HEK293 (cell line): ENCODE results near the gene ATOSA.
A peak's percentile ranks its signal among the peaks of the same experiment; 100 is the strongest.

ENCODE experiments used
- CTCF ChIA-PET: fragments of 350-600 bp; formaldehyde crosslinking; extraction: SDS; loops from one replicate; lab custom pipeline; 2021; ENCODE audit warnings: antibody characterized with exemption; lab: Yijun Ruan, JAX
- POLR2A ChIA-PET: fragments of 300-600 bp; formaldehyde crosslinking; extraction: SDS; loops from one replicate; lab custom pipeline; 2020; ENCODE audit warnings: antibody characterized with exemption, inconsistent platforms; lab: Yijun Ruan, JAX
- H3K27ac ChIP-seq: fragments of 200-500 bp; sonication (Bioruptor generic); 2 replicates; pipeline ENCODE4 v1.5.1; 2014; ENCODE audit warnings: low read depth, low read length, control low read depth, inconsistent platforms; ENCODE audit errors: extremely low read depth
- H3K36me3 ChIP-seq, 2 experiments: fragments of 200-500 bp in 1 of 2; sonication (Bioruptor generic) in 1 of 2; 1 replicate in 1 of 2; 2 replicates in 1 of 2; pipeline ENCODE4 v1.5.1; 2014 to 2017; ENCODE audit warnings: inconsistent platforms in 2 of 2, low read length in 2 of 2; ENCODE audit not compliant: control insufficient read depth in 2 of 2, insufficient read depth in 1 of 2
- H3K4me1 ChIP-seq: fragments of 200-500 bp; sonication (Bioruptor generic); 2 replicates; pipeline ENCODE4 v1.5.1; 2014; ENCODE audit warnings: mild to moderate bottlenecking, low read length, inconsistent platforms; ENCODE audit not compliant: control insufficient read depth, insufficient read depth
- H3K4me3 ChIP-seq: 2 replicates; pipeline ENCODE4 v1.5.1; 2011; ENCODE audit warnings: low read depth, mild to moderate bottlenecking, control low read depth, low read length, moderate library complexity
- H3K9me3 ChIP-seq: fragments of 200-500 bp; sonication (Bioruptor generic); 2 replicates; pipeline ENCODE4 v1.5.1; 2014; ENCODE audit warnings: low read depth, low read length, inconsistent platforms; ENCODE audit not compliant: control insufficient read depth, insufficient read depth
- GLI4 ChIP-seq: fragments of 450-650 bp; formaldehyde crosslinking; IDR thresholded peaks from 2 replicates; pipeline ENCODE4 v1.5.1; 2016; ENCODE audit warnings: missing biosample characterization, missing genetic modification characterization
- HOXA7 ChIP-seq: sonication (generic); formaldehyde crosslinking; IDR thresholded peaks from 2 replicates; pipeline ENCODE4 v1.8.1; 2022; ENCODE audit warnings: missing genetic modification reagents, borderline replicate concordance
- HOXD13 ChIP-seq: sonication (generic); formaldehyde crosslinking; IDR thresholded peaks from 2 replicates; pipeline ENCODE4 v1.8.0; 2022; ENCODE audit warnings: missing genetic modification reagents, borderline replicate concordance
- KLF1 ChIP-seq: fragments of 450-650 bp; formaldehyde crosslinking; IDR thresholded peaks from 2 replicates; pipeline ENCODE4 v1.5.1; 2016; ENCODE audit warnings: missing biosample characterization, missing genetic modification characterization
- MEIS1 ChIP-seq: sonication (generic); formaldehyde crosslinking; IDR thresholded peaks from 2 replicates; pipeline ENCODE4 v1.8.1; 2022; ENCODE audit warnings: missing genetic modification reagents, mild to moderate bottlenecking, borderline replicate concordance
- PRDM1 ChIP-seq: fragments of 450-650 bp; formaldehyde crosslinking; IDR thresholded peaks from 2 replicates; pipeline ENCODE4; 2016; ENCODE audit warnings: missing biosample characterization, missing genetic modification characterization
- SCRT2 ChIP-seq: fragments of 450-650 bp; formaldehyde crosslinking; IDR thresholded peaks from 2 replicates; pipeline ENCODE4 v1.5.1; 2016; ENCODE audit warnings: missing biosample characterization, missing genetic modification characterization
- TCF7L2 ChIP-seq: IDR thresholded peaks from 2 replicates; pipeline ENCODE4 v1.6.1; 2011; ENCODE audit warnings: low read depth, mild to moderate bottlenecking, inconsistent platforms, low read length, moderate library complexity, borderline replicate concordance
- WT1 ChIP-seq: fragments of 450-650 bp; formaldehyde crosslinking; IDR thresholded peaks from 2 replicates; pipeline ENCODE4 v1.5.1; 2016; ENCODE audit warnings: missing biosample characterization, missing genetic modification characterization
- YY1 ChIP-seq: fragments of 450-650 bp; formaldehyde crosslinking; IDR thresholded peaks from 2 replicates; pipeline ENCODE4 v1.5.1; 2018; ENCODE audit warnings: missing biosample characterization, missing genetic modification characterization
- ZBTB17 ChIP-seq: fragments of 450-650 bp; formaldehyde crosslinking; IDR thresholded peaks from 2 replicates; pipeline ENCODE4 v1.5.1; 2016; ENCODE audit warnings: missing biosample characterization, missing genetic modification characterization
- ZBTB20 ChIP-seq: fragments of 450-650 bp; formaldehyde crosslinking; IDR thresholded peaks from 2 replicates; pipeline ENCODE4 v1.5.1; 2016; ENCODE audit warnings: missing biosample characterization, missing genetic modification characterization
- ZBTB8A ChIP-seq: fragments of 450-650 bp; formaldehyde crosslinking; IDR thresholded peaks from 2 replicates; pipeline ENCODE4 v1.5.1; 2016; ENCODE audit warnings: missing biosample characterization, missing genetic modification characterization
- ZIC2 ChIP-seq: fragments of 450-650 bp; formaldehyde crosslinking; IDR thresholded peaks from 2 replicates; pipeline ENCODE4 v1.5.1; 2016; ENCODE audit warnings: missing biosample characterization, missing genetic modification characterization
- ZNF175 ChIP-seq: fragments of 450-650 bp; formaldehyde crosslinking; IDR thresholded peaks from 2 replicates; pipeline ENCODE4 v1.5.1; 2016; ENCODE audit warnings: missing biosample characterization, missing genetic modification characterization
- ZNF221 ChIP-seq: fragments of 450-650 bp; formaldehyde crosslinking; IDR thresholded peaks from 2 replicates; pipeline ENCODE4 v1.5.1; 2017; ENCODE audit warnings: missing biosample characterization, missing genetic modification characterization, borderline replicate concordance
- ZNF239 ChIP-seq: fragments of 450-650 bp; formaldehyde crosslinking; IDR thresholded peaks from 2 replicates; pipeline ENCODE4 v1.5.1; 2016; ENCODE audit warnings: missing biosample characterization, missing genetic modification characterization
- ZNF404 ChIP-seq: fragments of 450-650 bp; formaldehyde crosslinking; IDR thresholded peaks from 2 replicates; pipeline ENCODE4 v1.5.1; 2017; ENCODE audit warnings: missing biosample characterization, missing genetic modification characterization
- ZNF423 ChIP-seq: fragments of 450-650 bp; formaldehyde crosslinking; IDR thresholded peaks from 2 replicates; pipeline ENCODE4 v1.5.1; 2016; ENCODE audit warnings: missing biosample characterization, missing genetic modification characterization
- ZNF521 ChIP-seq: fragments of 450-650 bp; formaldehyde crosslinking; IDR thresholded peaks from 2 replicates; pipeline ENCODE4 v1.5.1; 2017; ENCODE audit warnings: missing biosample characterization, mild to moderate bottlenecking, missing genetic modification characterization
- ZNF530 ChIP-seq: fragments of 450-650 bp; formaldehyde crosslinking; IDR thresholded peaks from 2 replicates; pipeline ENCODE4 v1.5.1; 2016; ENCODE audit warnings: low read depth, missing biosample characterization, missing genetic modification characterization
- ZNF561 ChIP-seq: fragments of 450-650 bp; IDR thresholded peaks from 2 replicates; pipeline ENCODE4 v1.5.1; 2018; ENCODE audit warnings: missing biosample characterization, missing genetic modification characterization, borderline replicate concordance
- ZNF629 ChIP-seq: fragments of 450-650 bp; formaldehyde crosslinking; IDR thresholded peaks from 2 replicates; pipeline ENCODE4 v1.5.1; 2017; ENCODE audit warnings: missing biosample characterization, missing genetic modification characterization
- ZNF660 ChIP-seq: fragments of 450-650 bp; IDR thresholded peaks from 2 replicates; pipeline ENCODE4 v1.5.1; 2018; ENCODE audit warnings: missing biosample characterization, mild to moderate bottlenecking, missing genetic modification characterization
- ZNF692 ChIP-seq: fragments of 450-650 bp; formaldehyde crosslinking; IDR thresholded peaks from 2 replicates; pipeline ENCODE4 v1.5.1; 2016; ENCODE audit warnings: missing biosample characterization, missing genetic modification characterization
- ZNF768 ChIP-seq: fragments of 450-650 bp; formaldehyde crosslinking; IDR thresholded peaks from 2 replicates; pipeline ENCODE4 v1.5.1; 2018; ENCODE audit warnings: missing biosample characterization, mild to moderate bottlenecking, missing genetic modification characterization
- TF ChIP-seq, protein P1 (sequence below): fragments of 450-650 bp; formaldehyde crosslinking; IDR thresholded peaks from 2 replicates; pipeline ENCODE4; 2016; ENCODE audit warnings: missing biosample characterization, missing genetic modification characterization
- TF ChIP-seq, protein P2 (sequence below): fragments of 450-650 bp; IDR thresholded peaks from 2 replicates; pipeline ENCODE4 v1.5.1; 2018; ENCODE audit warnings: missing biosample characterization, mild to moderate bottlenecking, missing genetic modification characterization
- TF ChIP-seq, protein P3 (sequence below): fragments of 450-650 bp; formaldehyde crosslinking; IDR thresholded peaks from 2 replicates; pipeline ENCODE4 v1.5.1; 2016; ENCODE audit warnings: missing biosample characterization, missing genetic modification characterization

ATOSA gene

DNA sequence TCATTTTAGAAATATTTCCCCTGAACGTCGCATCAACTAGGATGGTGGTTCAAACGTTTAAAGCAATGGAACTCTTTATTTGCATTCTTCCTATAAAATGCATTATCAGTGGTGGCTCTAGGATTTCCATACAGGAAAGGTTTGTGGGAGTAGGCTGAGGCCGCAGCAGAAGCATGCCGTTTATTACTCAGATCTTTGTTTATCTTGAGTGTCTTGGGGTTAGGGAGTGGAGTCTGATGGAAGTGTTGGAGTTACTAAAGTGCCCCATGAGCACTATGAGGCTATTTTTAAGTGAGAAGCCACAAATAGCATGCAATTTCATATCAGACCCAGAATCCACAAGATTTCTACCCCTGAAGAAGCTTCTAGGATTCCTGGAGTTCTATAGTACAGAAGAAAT is 26.2 kb downstream of the ATOSA start (continued):
- no peak for TF ChIP-seq KLF1 (tag by site-specific recombination)
- TF ChIP-seq ZNF175 (tag by site-specific recombination) = no peak
- TF ChIP-seq ZNF423 = no peak
- no peak for TF ChIP-seq ZNF692 (tag by site-specific recombination)
- TF ChIP-seq ZNF404 (tag by site-specific recombination) = no peak
- no peak for TF ChIP-seq ZNF530 (tag by site-specific recombination)
- peak; percentile 35; the same call in 1 of the 2 replicates for TF ChIP-seq ZBTB20 (tag by site-specific recombination)
- TF ChIP-seq GLI4 (tag by site-specific recombination) = no peak
- TF ChIP-seq ZNF561 (tag by site-specific recombination) = 0 out of 2 replicates have a peak, but pooled peaks have one; percentile 14
- no peak for TF ChIP-seq ZIC2
- TF ChIP-seq YY1 (tag by site-specific recombination) = no peak
- TF ChIP-seq ZNF221 (tag by site-specific recombination) = no peak
- TF ChIP-seq ZNF660 (tag by site-specific recombination) = no peak
- TF ChIP-seq ZNF768 = no peak
- TF ChIP-seq, protein P1, sequence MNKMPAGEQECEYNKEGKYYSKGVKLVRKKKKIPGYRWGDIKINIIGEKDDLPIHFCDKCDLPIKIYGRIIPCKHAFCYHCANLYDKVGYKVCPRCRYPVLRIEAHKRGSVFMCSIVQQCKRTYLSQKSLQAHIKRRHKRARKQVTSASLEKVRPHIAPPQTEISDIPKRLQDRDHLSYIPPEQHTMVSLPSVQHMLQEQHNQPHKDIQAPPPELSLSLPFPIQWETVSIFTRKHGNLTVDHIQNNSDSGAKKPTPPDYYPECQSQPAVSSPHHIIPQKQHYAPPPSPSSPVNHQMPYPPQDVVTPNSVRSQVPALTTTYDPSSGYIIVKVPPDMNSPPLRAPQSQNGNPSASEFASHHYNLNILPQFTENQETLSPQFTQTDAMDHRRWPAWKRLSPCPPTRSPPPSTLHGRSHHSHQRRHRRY (tag by site-specific recombination) = no peak
- no peak for TF ChIP-seq ZNF521
- TF ChIP-seq WT1 (tag by site-specific recombination) = peak; percentile 87
- TF ChIP-seq TCF7L2 = no peak
- TF ChIP-seq ZNF629 (tag by site-specific recombination) = no peak
- TF ChIP-seq PRDM1 = no peak
- no peak for TF ChIP-seq ZBTB8A
- TF ChIP-seq ZNF239 (tag by site-specific recombination) = no peak
- no peak for TF ChIP-seq HOXD13 (CRISPR knock-in tag)
- no peak for TF ChIP-seq MEIS1 (CRISPR knock-in tag)
- TF ChIP-seq, protein P2, sequence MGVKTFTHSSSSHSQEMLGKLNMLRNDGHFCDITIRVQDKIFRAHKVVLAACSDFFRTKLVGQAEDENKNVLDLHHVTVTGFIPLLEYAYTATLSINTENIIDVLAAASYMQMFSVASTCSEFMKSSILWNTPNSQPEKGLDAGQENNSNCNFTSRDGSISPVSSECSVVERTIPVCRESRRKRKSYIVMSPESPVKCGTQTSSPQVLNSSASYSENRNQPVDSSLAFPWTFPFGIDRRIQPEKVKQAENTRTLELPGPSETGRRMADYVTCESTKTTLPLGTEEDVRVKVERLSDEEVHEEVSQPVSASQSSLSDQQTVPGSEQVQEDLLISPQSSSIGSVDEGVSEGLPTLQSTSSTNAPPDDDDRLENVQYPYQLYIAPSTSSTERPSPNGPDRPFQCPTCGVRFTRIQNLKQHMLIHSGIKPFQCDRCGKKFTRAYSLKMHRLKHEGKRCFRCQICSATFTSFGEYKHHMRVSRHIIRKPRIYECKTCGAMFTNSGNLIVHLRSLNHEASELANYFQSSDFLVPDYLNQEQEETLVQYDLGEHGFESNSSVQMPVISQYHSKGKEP (tag by site-specific recombination) = peak; percentile 69
- TF ChIP-seq HOXA7 (CRISPR knock-in tag) = no peak
- TF ChIP-seq, all 188 proteins: peak for 6

DNA sequence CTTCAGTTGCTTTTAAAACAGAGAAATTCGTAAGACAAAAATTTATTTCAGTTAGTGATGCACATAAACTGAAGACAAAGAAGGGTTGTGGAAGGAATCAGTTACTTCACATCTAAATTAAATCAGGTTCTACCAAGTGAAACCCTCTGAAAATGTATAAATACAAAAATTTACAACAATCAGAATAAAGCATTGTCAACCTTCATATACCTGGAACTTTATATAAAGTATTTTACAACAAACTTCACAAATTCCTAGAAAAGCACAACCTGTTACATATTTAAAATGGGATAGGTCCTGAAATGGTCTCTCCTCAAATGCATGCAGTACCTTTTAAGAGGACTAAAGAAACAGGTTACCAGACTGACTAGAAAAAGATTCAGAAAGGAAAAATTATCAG is 26.9 kb downstream of the ATOSA start:
- Histone ChIP-seq H3K9me3 (no peaks in the 10 kb centered on the region), H3K27ac (no peak overlapping the region), H3K4me3 (no peak overlapping the region), H3K36me3 (no peaks in the 10 kb centered on the region; a peak in 1 of 3 replicates), H3K4me1 (peaks cover 11% of the 10 kb centered on the region; the same call in 1 of the 2 replicates)
- ChIA-PET CTCF (no interaction called here), POLR2A (interaction anchor here (1.7 kb wide), 1 partner anchor 27 kb away, joined by 7 read pairs; the partner anchor contains the start of gene ATOSA)
- 0 out of 2 replicates have a peak, but pooled peaks have one; percentile 26 for TF ChIP-seq SCRT2
- TF ChIP-seq ZNF404 (tag by site-specific recombination) = no peak
- 0 out of 2 replicates have a peak, but pooled peaks have one; percentile 3 for TF ChIP-seq ZBTB17 (tag by site-specific recombination)
- TF ChIP-seq, protein P3, sequence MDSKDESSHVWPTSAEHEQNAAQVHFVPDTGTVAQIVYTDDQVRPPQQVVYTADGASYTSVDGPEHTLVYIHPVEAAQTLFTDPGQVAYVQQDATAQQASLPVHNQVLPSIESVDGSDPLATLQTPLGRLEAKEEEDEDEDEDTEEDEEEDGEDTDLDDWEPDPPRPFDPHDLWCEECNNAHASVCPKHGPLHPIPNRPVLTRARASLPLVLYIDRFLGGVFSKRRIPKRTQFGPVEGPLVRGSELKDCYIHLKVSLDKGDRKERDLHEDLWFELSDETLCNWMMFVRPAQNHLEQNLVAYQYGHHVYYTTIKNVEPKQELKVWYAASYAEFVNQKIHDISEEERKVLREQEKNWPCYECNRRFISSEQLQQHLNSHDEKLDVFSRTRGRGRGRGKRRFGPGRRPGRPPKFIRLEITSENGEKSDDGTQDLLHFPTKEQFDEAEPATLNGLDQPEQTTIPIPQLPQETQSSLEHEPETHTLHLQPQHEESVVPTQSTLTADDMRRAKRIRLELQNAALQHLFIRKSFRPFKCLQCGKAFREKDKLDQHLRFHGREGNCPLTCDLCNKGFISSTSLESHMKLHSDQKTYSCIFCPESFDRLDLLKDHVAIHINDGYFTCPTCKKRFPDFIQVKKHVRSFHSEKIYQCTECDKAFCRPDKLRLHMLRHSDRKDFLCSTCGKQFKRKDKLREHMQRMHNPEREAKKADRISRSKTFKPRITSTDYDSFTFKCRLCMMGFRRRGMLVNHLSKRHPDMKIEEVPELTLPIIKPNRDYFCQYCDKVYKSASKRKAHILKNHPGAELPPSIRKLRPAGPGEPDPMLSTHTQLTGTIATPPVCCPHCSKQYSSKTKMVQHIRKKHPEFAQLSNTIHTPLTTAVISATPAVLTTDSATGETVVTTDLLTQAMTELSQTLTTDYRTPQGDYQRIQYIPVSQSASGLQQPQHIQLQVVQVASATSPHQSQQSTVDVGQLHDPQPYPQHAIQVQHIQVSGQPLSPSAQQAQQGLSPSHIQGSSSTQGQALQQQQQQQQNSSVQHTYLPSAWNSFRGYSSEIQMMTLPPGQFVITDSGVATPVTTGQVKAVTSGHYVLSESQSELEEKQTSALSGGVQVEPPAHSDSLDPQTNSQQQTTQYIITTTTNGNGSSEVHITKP (tag by site-specific recombination) = peak; percentile 79
